Measurements from ENCODE around the gene KCTD20. TPM values are rescaled to one million over a fixed set of nuclear protein-coding genes. Genes with fewer than 3 reads are reported as not detected.

KCTD20 gene
- total RNA-seq, 1 donor from 2014 or later, result 41.3 TPM

DNA sequence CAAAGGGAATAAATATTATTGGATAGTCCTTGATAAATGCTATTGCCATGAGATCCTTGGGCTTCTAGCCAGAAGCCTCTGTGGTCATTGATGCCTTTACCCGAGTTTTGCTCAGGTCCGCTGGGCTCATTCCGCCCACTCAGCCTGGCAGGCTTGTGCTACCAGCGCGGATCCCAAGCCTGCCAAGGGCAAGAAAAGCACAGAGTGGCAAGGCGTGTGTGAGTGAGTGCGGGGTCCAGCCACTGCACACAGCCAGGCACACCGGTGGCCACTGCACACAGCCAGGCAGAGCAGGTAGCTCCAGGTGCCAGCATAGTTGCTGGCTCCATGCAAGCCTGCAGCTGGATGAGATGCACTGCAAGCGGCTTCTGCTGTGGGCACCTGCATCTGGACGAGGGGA, 65.7 kb downstream of the KCTD20 start:
- Histone ChIP-seq H3F3A (ENCODE audit: low read depth) (no peaks in the 10 kb centered on the region), H3K27me3 (no peaks in the 10 kb centered on the region), H3K79me2 (ENCODE audit: low read depth) (no peaks in the 10 kb centered on the region), H3K9ac (no peak overlapping the region), H3K4me2 (no peak overlapping the region), H4K20me1 (ENCODE audit: low read depth) (no peaks in the 10 kb centered on the region), H2AFZ (replicated peaks) (no peak overlapping the region), H3K9me3 (ENCODE audit: low read depth) (no peaks in the 10 kb centered on the region), H3K4me1 (no peaks in the 10 kb centered on the region), H3K36me3 (no peaks in the 10 kb centered on the region), H3K27ac (no peak overlapping the region), H3K4me3 (no peak overlapping the region)
- H3K36me3 Mint-ChIP-seq, result peaks cover 32% of the 10 kb centered on the region
- H3K4me1 Mint-ChIP-seq, result no peaks in the 10 kb centered on the region
- no peak overlapping the region for H3K4me3 Mint-ChIP-seq
- H3K9me3 Mint-ChIP-seq, result no peaks in the 10 kb centered on the region
- no peak for DNase-seq (ENCODE audit: low spot score)
- TF ChIP-seq EZH2 (IDR thresholded peaks at IDR 0.05) (no peak), EZH2phosphoT487 (IDR thresholded peaks at IDR 0.05) (no peak)
- TF ChIP-seq, protein P1, sequence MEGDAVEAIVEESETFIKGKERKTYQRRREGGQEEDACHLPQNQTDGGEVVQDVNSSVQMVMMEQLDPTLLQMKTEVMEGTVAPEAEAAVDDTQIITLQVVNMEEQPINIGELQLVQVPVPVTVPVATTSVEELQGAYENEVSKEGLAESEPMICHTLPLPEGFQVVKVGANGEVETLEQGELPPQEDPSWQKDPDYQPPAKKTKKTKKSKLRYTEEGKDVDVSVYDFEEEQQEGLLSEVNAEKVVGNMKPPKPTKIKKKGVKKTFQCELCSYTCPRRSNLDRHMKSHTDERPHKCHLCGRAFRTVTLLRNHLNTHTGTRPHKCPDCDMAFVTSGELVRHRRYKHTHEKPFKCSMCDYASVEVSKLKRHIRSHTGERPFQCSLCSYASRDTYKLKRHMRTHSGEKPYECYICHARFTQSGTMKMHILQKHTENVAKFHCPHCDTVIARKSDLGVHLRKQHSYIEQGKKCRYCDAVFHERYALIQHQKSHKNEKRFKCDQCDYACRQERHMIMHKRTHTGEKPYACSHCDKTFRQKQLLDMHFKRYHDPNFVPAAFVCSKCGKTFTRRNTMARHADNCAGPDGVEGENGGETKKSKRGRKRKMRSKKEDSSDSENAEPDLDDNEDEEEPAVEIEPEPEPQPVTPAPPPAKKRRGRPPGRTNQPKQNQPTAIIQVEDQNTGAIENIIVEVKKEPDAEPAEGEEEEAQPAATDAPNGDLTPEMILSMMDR (IDR thresholded peaks at IDR 0.05), result no peak
- H3K27ac Mint-ChIP-seq, result no peak overlapping the region
- no peaks in the 10 kb centered on the region for H3K27me3 Mint-ChIP-seq (ENCODE audit: insufficient read depth, low read depth)

DNA sequence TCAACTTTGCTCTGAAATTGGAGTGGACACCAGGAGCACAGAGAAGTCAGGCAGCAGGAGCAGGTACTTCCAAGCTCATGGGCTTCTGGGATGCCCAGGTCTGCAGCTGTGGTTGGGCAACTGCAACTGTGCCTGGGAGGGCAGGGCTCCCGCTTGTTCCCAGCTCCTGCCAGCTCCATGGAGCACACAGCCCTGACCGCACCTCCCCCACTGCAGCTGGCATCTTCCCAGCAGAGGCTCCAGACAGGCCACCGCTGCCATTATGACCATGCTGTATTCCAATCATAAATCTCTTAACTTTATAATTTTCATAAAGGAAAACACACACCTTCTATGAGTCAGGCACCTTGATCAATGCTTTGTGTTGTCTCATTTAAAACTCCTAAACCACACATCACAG, 67.6 kb downstream of the KCTD20 start:
- no peaks in the 10 kb centered on the region for H3K4me1 Mint-ChIP-seq
- peaks cover 38% of the 10 kb centered on the region for H3K36me3 Mint-ChIP-seq
- no peak overlapping the region for H2AFZ ChIP-seq (replicated peaks)
- no peak overlapping the region for H3K4me2 ChIP-seq
- H3K27ac Mint-ChIP-seq, result no peak overlapping the region
- no peaks in the 10 kb centered on the region for H3K4me1 ChIP-seq
- no peaks in the 10 kb centered on the region for H3F3A ChIP-seq (ENCODE audit: low read depth)
- H3K9me3 ChIP-seq (ENCODE audit: low read depth), result no peaks in the 10 kb centered on the region
- H3K27me3 ChIP-seq, result no peaks in the 10 kb centered on the region
- TF ChIP-seq EZH2phosphoT487 (IDR thresholded peaks at IDR 0.05) (no peak), EZH2 (IDR thresholded peaks at IDR 0.05) (no peak)
- TF ChIP-seq, protein P1 (IDR thresholded peaks at IDR 0.05), result no peak
- no peak overlapping the region for H3K9ac ChIP-seq
- H3K79me2 ChIP-seq (ENCODE audit: low read depth), result no peaks in the 10 kb centered on the region
- no peak overlapping the region for H3K4me3 ChIP-seq
- DNase-seq (ENCODE audit: low spot score), result no peak
- H3K4me3 Mint-ChIP-seq, result no peak overlapping the region
- H3K27ac ChIP-seq, result no peak overlapping the region
- no peaks in the 10 kb centered on the region for H3K27me3 Mint-ChIP-seq (ENCODE audit: insufficient read depth, low read depth)
- H4K20me1 ChIP-seq (ENCODE audit: low read depth), result no peaks in the 10 kb centered on the region
- no peaks in the 10 kb centered on the region for H3K9me3 Mint-ChIP-seq
- no peaks in the 10 kb centered on the region for H3K36me3 ChIP-seq

DNA sequence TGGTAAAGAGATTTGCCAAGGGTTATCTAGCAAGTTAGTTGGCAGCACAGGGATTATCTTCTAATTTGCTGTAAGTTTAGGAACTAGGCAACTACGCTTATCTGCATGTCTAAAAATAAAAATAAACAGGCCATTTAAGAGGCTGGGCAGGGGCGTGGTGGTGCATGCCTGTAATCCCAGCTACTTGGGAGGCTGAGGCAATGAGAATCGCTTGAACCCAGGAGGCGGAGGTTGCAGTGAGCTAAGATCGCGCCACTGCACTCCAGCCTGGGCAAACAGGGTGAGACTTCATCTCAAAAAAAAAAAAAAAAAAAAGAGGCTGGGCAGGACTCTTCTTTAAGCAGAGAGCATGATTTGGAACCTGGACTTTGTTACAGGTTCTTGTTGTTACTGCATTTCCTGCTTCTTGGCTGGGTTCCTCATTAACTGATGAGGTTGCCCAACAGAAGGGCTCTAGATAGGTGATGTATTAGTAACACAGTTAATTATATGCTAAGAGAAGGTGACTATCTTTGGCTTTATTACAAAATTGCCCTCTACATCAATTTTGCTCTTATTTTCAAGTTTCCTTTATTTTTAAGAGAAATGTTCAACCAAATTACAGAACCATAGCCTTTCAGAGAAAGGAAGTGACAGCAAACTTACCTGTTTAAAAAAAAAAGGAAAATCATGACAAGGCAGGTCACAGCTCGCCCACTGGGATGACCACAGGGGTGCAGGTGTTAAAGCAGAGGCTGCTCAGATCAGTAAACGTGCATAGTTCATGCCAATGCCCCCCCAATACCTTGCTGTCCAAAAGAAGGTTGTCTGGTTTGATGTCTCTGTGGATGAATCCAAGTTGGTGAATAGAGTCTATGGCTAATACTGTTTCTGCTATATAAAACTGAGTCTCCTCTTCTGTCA, 72.0 kb downstream of the KCTD20 start:
- no peak overlapping the region for H2AFZ ChIP-seq (replicated peaks)
- Mint-ChIP-seq H3K27ac (no peak overlapping the region), H3K4me3 (no peak overlapping the region), H3K9me3 (no peaks in the 10 kb centered on the region), H3K4me1 (no peaks in the 10 kb centered on the region), H3K36me3 (peaks cover 26% of the 10 kb centered on the region), H3K27me3 (ENCODE audit: insufficient read depth, low read depth) (no peaks in the 10 kb centered on the region)
- no peaks in the 10 kb centered on the region for H3K9me3 ChIP-seq (ENCODE audit: low read depth)
- no peak overlapping the region for H3K4me2 ChIP-seq
- no peaks in the 10 kb centered on the region for H3K27me3 ChIP-seq
- H4K20me1 ChIP-seq (ENCODE audit: low read depth), result peaks cover 7% of the 10 kb centered on the region
- H3F3A ChIP-seq (ENCODE audit: low read depth), result no peaks in the 10 kb centered on the region
- H3K4me3 ChIP-seq, result no peak overlapping the region
- no peak for DNase-seq (ENCODE audit: low spot score)
- H3K27ac ChIP-seq, result no peak overlapping the region
- peaks cover 13% of the 10 kb centered on the region for H3K36me3 ChIP-seq
- H3K79me2 ChIP-seq (ENCODE audit: low read depth), result no peaks in the 10 kb centered on the region
- TF ChIP-seq EZH2phosphoT487 (IDR thresholded peaks at IDR 0.05) (no peak), EZH2 (IDR thresholded peaks at IDR 0.05) (no peak)
- TF ChIP-seq, protein P1 (IDR thresholded peaks at IDR 0.05), result no peak
- no peaks in the 10 kb centered on the region for H3K4me1 ChIP-seq
- H3K9ac ChIP-seq, result no peak overlapping the region

Data from neural progenitor cell (in vitro differentiated cells).